CD14-positive monocyte (primary cell): ENCODE data around the gene CADM1. TPM values are rescaled to one million over a fixed set of nuclear protein-coding genes. Genes with fewer than 3 reads are reported as not detected.

Experiments used
- DNase-seq, 3 donors: peaks; one replicate each; pipeline ENCODE4 v3.0.0-alpha.2; 2011 to 2022
- H2AFZ ChIP-seq: 2 replicates; pipeline ENCODE4 v1.6.0; 2012; ENCODE audit warnings: mild to moderate bottlenecking, low read depth, low read length, inconsistent platforms; ENCODE audit not compliant: insufficient read depth, poor library complexity, severe bottlenecking
- H3K27ac ChIP-seq, 2 donors: 1 replicate in 1 of 2; 2 replicates in 1 of 2; pipeline ENCODE4 v1.5.1; 2012 to 2013; ENCODE audit warnings: low read length in 2 of 2, control low read depth in 1 of 2, inconsistent platforms in 1 of 2, low read depth in 1 of 2, mild to moderate bottlenecking in 1 of 2
- H3K27me3 ChIP-seq, 2 donors: one replicate each; pipeline versions ENCODE4 v1.6.0 to v1.6.1; 2011 to 2013; ENCODE audit warnings: low read length in 2 of 2; ENCODE audit not compliant: control insufficient read depth in 2 of 2, insufficient read depth in 2 of 2
- H3K36me3 ChIP-seq, 2 donors: replicated peaks in 1 of 2; 1 replicate in 1 of 2; 2 replicates in 1 of 2; pipeline versions ENCODE4 v1.5.1 to v1.6.1; 2012 to 2013; ENCODE audit warnings: low read length in 2 of 2, control low read depth in 1 of 2, inconsistent platforms in 1 of 2, mild to moderate bottlenecking in 1 of 2; ENCODE audit not compliant: insufficient read depth in 2 of 2, control insufficient read depth in 1 of 2
- H3K4me1 ChIP-seq, 2 donors: 1 replicate in 1 of 2; 2 replicates in 1 of 2; pipeline versions ENCODE4 v1.5.1 to v1.6.1; 2012 to 2013; ENCODE audit warnings: low read length in 2 of 2, control low read depth in 1 of 2, inconsistent platforms in 1 of 2, mild to moderate bottlenecking in 1 of 2, moderate library complexity in 1 of 2; ENCODE audit not compliant: insufficient read depth in 2 of 2, control insufficient read depth in 1 of 2
- H3K4me2 ChIP-seq: replicated peaks from 2 replicates; pipeline ENCODE3; 2012; ENCODE audit warnings: low read length, moderate library complexity, mild to moderate bottlenecking; ENCODE audit not compliant: poor library complexity, severe bottlenecking; ENCODE audit errors: extremely low read depth
- H3K4me3 ChIP-seq, 3 experiments: fragments of 200-600 bp in 1 of 3; sonication (generic) in 1 of 3; replicated peaks in 1 of 3; 1 replicate in 2 of 3; 2 replicates in 1 of 3; pipeline ENCODE4 v1.5.1; 2011 to 2013; ENCODE audit warnings: low read length in 3 of 3, mild to moderate bottlenecking in 3 of 3, control low read depth in 2 of 3, low read depth in 2 of 3, inconsistent platforms in 1 of 3, moderate library complexity in 1 of 3
- H3K79me2 ChIP-seq: 2 replicates; pipeline ENCODE4 v1.6.0; 2012; ENCODE audit warnings: mild to moderate bottlenecking, control low read depth, inconsistent platforms, low read length, moderate library complexity; ENCODE audit not compliant: insufficient read depth
- H3K9ac ChIP-seq: 2 replicates; pipeline ENCODE4 v1.6.0; 2017; ENCODE audit warnings: low read length, mild to moderate bottlenecking; ENCODE audit not compliant: insufficient read depth, poor library complexity, severe bottlenecking
- H3K9me3 ChIP-seq, 2 donors: replicated peaks in 1 of 2; 1 replicate in 1 of 2; 2 replicates in 1 of 2; pipeline versions ENCODE4 v1.5.1 to v1.6.1; 2012 to 2013; ENCODE audit warnings: low read length in 2 of 2, control low read depth in 1 of 2; ENCODE audit not compliant: control insufficient read depth in 1 of 2, insufficient read depth in 1 of 2
- H4K20me1 ChIP-seq: 2 replicates; pipeline ENCODE4 v1.6.0; 2012; ENCODE audit warnings: mild to moderate bottlenecking, low read length, control low read depth, moderate library complexity; ENCODE audit not compliant: insufficient read depth
- H3K27ac Mint-ChIP-seq, 7 donors: one replicate each; pipeline ENCODE4 v1.8.0; 2020; ENCODE audit warnings: mild to moderate bottlenecking in 7 of 7, mixed read lengths in 7 of 7, moderate library complexity in 6 of 7, inconsistent platforms in 2 of 7
- H3K27me3 Mint-ChIP-seq, 3 donors: one replicate each; pipeline ENCODE4 v1.8.0; 2021 to 2022; ENCODE audit warnings: low read depth in 3 of 3, mild to moderate bottlenecking in 3 of 3, mixed read lengths in 3 of 3, moderate library complexity in 3 of 3, inconsistent platforms in 1 of 3
- H3K36me3 Mint-ChIP-seq, 2 donors: one replicate each; pipeline ENCODE4 v1.8.0; 2020; ENCODE audit warnings: mixed read lengths in 2 of 2, inconsistent platforms in 1 of 2, mild to moderate bottlenecking in 1 of 2
- H3K4me1 Mint-ChIP-seq: one replicate; pipeline ENCODE4 v1.8.0; 2020; ENCODE audit warnings: mild to moderate bottlenecking, mixed read lengths
- H3K4me3 Mint-ChIP-seq, 2 donors: one replicate each; pipeline ENCODE4 v1.8.0; 2020; ENCODE audit warnings: mild to moderate bottlenecking in 2 of 2, mixed read lengths in 2 of 2, moderate library complexity in 1 of 2
- H3K9me3 Mint-ChIP-seq, 7 donors: one replicate each; pipeline ENCODE4 v1.8.0; 2020 to 2022; ENCODE audit warnings: mixed read lengths in 7 of 7, mild to moderate bottlenecking in 6 of 7, moderate library complexity in 6 of 7, inconsistent platforms in 2 of 7
- WGBS: methylation state at CpG from one replicate; pipeline ENCODE4 v1.1.5; 2013; ENCODE audit warnings: missing lambda C conversion rate; ENCODE audit not compliant: insufficient coverage; 5-methylcytosine and 5-hydroxymethylcytosine counted together
- intact Hi-C, 2 donors: fragments of 100-400 bp; cut with micrococcal nuclease; formaldehyde crosslinking; loops; one replicate each; pipeline versions ENCODE4 v1.15.0 to v1.15.1; 2023
- polyA plus RNA-seq, 3 donors: library from polyadenylated mRNA; depleted of rRNA in 1 of 3; unstranded in 2 of 3; stranded (reverse) in 1 of 3; fragments of 300-500 nt in 2 of 3; fragments of >200 nt in 1 of 3; fragmentation: Illumina TruSeq in 2 of 3; gene quantifications; 1 replicate in 2 of 3; 2 replicates in 1 of 3; pipeline ENCODE4 v1.2.3, GENCODE V29; 2012 to 2021
- TF ChIP-seq, protein P1 (sequence below): fragments of 200-600 bp; IDR thresholded peaks from one replicate; pipeline ENCODE4 v1.8.0; 2022; ENCODE audit warnings: antibody characterized with exemption, mild to moderate bottlenecking

Gene CADM1
- polyA plus RNA-seq, 3 donors, result not detected

DNA sequence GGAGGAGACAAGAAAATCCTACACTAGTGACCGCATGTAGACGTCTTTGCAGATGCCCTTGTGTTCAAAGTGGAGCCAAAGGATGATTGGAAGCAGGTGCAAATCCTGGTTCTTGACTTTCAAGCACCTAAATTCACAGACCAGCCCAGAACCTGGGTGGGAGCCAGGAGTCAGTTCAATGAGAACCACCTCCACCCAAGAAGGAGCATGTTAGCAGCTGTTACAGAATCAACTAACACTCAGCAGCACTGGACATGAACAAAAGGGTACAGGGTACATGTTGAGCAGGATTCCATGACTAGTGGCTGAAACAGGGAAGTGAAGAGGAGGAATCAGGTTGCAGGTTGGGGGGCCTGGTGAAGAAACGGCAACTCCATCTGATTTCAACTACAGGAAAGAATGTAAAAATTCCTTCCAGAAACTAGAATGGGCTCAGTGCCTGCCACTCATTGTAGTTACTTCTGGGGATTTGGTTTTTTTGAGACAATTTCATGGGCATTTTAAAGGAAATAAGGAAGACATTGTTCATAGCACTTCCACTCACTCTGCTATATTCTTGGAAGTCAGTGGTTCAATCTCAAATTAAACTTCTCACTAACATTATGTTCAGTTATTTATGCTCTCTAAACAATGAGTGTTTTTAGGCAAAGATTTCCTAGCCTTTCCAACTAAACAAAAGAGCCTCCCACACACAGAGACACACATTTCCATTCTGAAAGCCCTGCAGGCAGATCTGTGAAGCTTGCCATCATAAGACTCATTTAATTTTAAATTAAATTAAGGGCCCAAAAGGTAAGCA lies 173.3 kb downstream of the CADM1 start:
- H3K27ac Mint-ChIP-seq, result no peak overlapping the region
- no peaks in the 10 kb centered on the region for H3K9me3 Mint-ChIP-seq
- TF ChIP-seq, protein P1, sequence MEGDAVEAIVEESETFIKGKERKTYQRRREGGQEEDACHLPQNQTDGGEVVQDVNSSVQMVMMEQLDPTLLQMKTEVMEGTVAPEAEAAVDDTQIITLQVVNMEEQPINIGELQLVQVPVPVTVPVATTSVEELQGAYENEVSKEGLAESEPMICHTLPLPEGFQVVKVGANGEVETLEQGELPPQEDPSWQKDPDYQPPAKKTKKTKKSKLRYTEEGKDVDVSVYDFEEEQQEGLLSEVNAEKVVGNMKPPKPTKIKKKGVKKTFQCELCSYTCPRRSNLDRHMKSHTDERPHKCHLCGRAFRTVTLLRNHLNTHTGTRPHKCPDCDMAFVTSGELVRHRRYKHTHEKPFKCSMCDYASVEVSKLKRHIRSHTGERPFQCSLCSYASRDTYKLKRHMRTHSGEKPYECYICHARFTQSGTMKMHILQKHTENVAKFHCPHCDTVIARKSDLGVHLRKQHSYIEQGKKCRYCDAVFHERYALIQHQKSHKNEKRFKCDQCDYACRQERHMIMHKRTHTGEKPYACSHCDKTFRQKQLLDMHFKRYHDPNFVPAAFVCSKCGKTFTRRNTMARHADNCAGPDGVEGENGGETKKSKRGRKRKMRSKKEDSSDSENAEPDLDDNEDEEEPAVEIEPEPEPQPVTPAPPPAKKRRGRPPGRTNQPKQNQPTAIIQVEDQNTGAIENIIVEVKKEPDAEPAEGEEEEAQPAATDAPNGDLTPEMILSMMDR, result no peak
- WGBS, result no CpG with 5 or more reads among the region's 3 CpGs
- Histone ChIP-seq H3K27me3 (no peaks in the 10 kb centered on the region), H3K9me3 (no peaks in the 10 kb centered on the region), H3K4me2 (no peak overlapping the region), H3K9ac (no peak overlapping the region), H3K36me3 (no peaks in the 10 kb centered on the region), H3K4me3 (no peak overlapping the region), H4K20me1 (no peaks in the 10 kb centered on the region), H2AFZ (no peak overlapping the region), H3K79me2 (no peaks in the 10 kb centered on the region), H3K4me1 (no peaks in the 10 kb centered on the region), H3K27ac (no peak overlapping the region)
- no peak overlapping the region for H3K4me3 Mint-ChIP-seq
- H3K27me3 Mint-ChIP-seq, result peaks cover 0 to 4% (median 3%) of the 10 kb centered on the region in 3 donors
- no peaks in the 10 kb centered on the region for H3K4me1 Mint-ChIP-seq
- no peaks in the 10 kb centered on the region for H3K36me3 Mint-ChIP-seq
- intact Hi-C loops, result no loop called here
- no peak for DNase-seq

DNA sequence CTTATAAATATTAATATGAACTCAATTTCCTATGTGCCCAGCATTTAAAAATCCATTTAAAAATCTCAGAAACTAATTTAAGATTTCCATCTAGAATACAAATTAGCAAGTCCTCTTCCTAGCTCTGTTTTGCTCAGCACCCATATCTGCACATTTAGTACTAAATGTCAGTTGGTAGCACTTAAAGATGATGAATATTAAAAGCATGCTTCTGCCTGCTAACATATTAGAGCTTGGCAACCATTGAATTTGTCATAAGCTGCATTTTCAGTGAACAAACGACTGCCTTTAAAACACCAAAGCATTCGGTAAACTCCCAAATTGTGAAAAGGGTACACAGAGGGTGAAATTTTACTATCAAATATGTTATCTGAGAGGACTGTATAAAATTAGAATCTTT lies 177.7 kb downstream of the CADM1 start:
- intact Hi-C loops, result loop anchor here in 1 of 2 donors (2.0 to 10.0 kb wide), 2 partner anchors 898 to 950 kb away; no protein-coding TSS in a partner anchor
- no peak for DNase-seq
- no peaks in the 10 kb centered on the region for H3K27me3 ChIP-seq
- no peak overlapping the region for H3K4me2 ChIP-seq
- H3K4me3 Mint-ChIP-seq, result no peak overlapping the region
- no peaks in the 10 kb centered on the region for H3K9me3 ChIP-seq
- H3K79me2 ChIP-seq, result no peaks in the 10 kb centered on the region
- peaks cover 1 to 9% (median 6%) of the 10 kb centered on the region in 3 donors for H3K27me3 Mint-ChIP-seq
- no peaks in the 10 kb centered on the region for H3K4me1 ChIP-seq
- H3K36me3 ChIP-seq, result no peaks in the 10 kb centered on the region
- H3K27ac Mint-ChIP-seq, result no peak overlapping the region
- no peaks in the 10 kb centered on the region for H4K20me1 ChIP-seq
- TF ChIP-seq, protein P1, result no peak
- no peak overlapping the region for H3K27ac ChIP-seq
- no peaks in the 10 kb centered on the region for H3K36me3 Mint-ChIP-seq
- H3K9me3 Mint-ChIP-seq, result no peaks in the 10 kb centered on the region
- H2AFZ ChIP-seq, result no peak overlapping the region
- peaks cover 1% of the 10 kb centered on the region for H3K4me1 Mint-ChIP-seq
- WGBS, result no CpG with 5 or more reads among the region's 2 CpGs
- no peak overlapping the region for H3K9ac ChIP-seq
- H3K4me3 ChIP-seq, result no peak overlapping the region
